Stomach (tissue), 9 donors: ENCODE measurements around the gene RAD54L. TPM values are rescaled to one million over a fixed set of nuclear protein-coding genes. Genes with fewer than 3 reads are reported as not detected.

ENCODE experiments used
- DNase-seq, 2 donors: peaks; one replicate each; pipeline versions ENCODE4 v3.0.0 to v3.0.0-alpha.2; 2013 to 2019
- H3K27ac ChIP-seq, 5 donors: fragments of 200-600 bp in 4 of 5; sonication (generic) in 4 of 5; one replicate each; pipeline ENCODE4 v1.5.1; 2013 to 2019; ENCODE audit warnings: mild to moderate bottlenecking in 1 of 5, moderate library complexity in 1 of 5
- H3K27me3 ChIP-seq, 3 donors: fragments of 200-600 bp; sonication (generic); one replicate each; pipeline ENCODE4 v1.5.1; 2017 to 2019; ENCODE audit warnings: mixed run types in 1 of 3
- H3K36me3 ChIP-seq, 4 donors: fragments of 200-600 bp; sonication (generic); 1 replicate in 3 of 4; 2 replicates in 1 of 4; pipeline ENCODE4 v1.5.1; 2016 to 2019
- H3K4me1 ChIP-seq, 4 donors: fragments of 200-600 bp; sonication (generic); one replicate each; pipeline ENCODE4 v1.5.1; 2016 to 2019
- H3K4me3 ChIP-seq, 4 donors: fragments of 200-600 bp; sonication (generic) in 3 of 4; one replicate each; pipeline ENCODE4 v1.5.1; 2016 to 2019; ENCODE audit warnings: mild to moderate bottlenecking in 1 of 4
- H3K9me3 ChIP-seq, 4 donors: fragments of 200-600 bp; sonication (generic); one replicate each; pipeline ENCODE4 v1.5.1; 2016 to 2019
- CTCF ChIP-seq, 7 experiments: fragments of 450-650 bp in 4 of 7; fragments of 200-600 bp in 3 of 7; sonication (generic) in 3 of 7; IDR thresholded peaks; one replicate each; pipeline ENCODE4 v1.5.1; 2016 to 2019; ENCODE audit warnings: antibody characterized with exemption in 7 of 7, control low read depth in 2 of 7, mild to moderate bottlenecking in 1 of 7
- EP300 ChIP-seq: sonication (generic); formaldehyde crosslinking; IDR thresholded peaks from one replicate; pipeline ENCODE4 v1.6.1; 2017; ENCODE audit warnings: antibody characterized with exemption
- POLR2A ChIP-seq, 4 donors: fragments of 450-650 bp; IDR thresholded peaks; one replicate each; pipeline ENCODE4 v1.6.1; 2016; ENCODE audit warnings: antibody characterized with exemption in 4 of 4, control low read depth in 2 of 4, mild to moderate bottlenecking in 1 of 4, moderate library complexity in 1 of 4
- POLR2AphosphoS5 ChIP-seq, 3 donors: sonication (generic); formaldehyde crosslinking; IDR thresholded peaks; one replicate each; pipeline ENCODE4 v1.6.1; 2016; ENCODE audit warnings: antibody characterized with exemption in 3 of 3
- WGBS, 5 donors: extraction: QIAGEN DNeasy Blood & Tissue Kit in 3 of 5; methylation state at CpG; one replicate each; pipeline versions ENCODE4 v1.1.5 to v1.1.7; 2013 to 2018; 5-methylcytosine and 5-hydroxymethylcytosine counted together
- intact Hi-C: fragments of 100-400 bp; cut with DNase I; formaldehyde crosslinking; loops from one replicate; pipeline ENCODE4 v1.15.1; 2023; ENCODE audit warnings: low total_unique reads
- polyA plus RNA-seq, 3 donors: library from polyadenylated mRNA; stranded (reverse); fragments of 200-250 nt; gene quantifications; one replicate each; pipeline ENCODE4 v1.2.3, GENCODE V29; 2013
- total RNA-seq, 5 donors: library from RNA; depleted of rRNA; stranded (reverse); fragments of >200 nt; gene quantifications; one replicate each; pipeline versions ENCODE4 v1.1.0 to v1.2.3, GENCODE V29; 2014 to 2016
- donor health status: healthy with polysubstance abuse.
- donor health status: Bipolar disorder and iron deficiency.
- donor health status: healthy.

The RAD54L gene
- total and polyA plus RNA-seq, 8 donors, result 0.45 to 99.6 (median 3.5) TPM

GRCh38 chr1:46268578-46268977 lies 21.0 kb downstream of the RAD54L start:
- Histone ChIP-seq H3K36me3 (peaks cover 0 to 31% (median 0%) of the 10 kb centered on the region in 4 donors), H3K9me3 (no peaks in the 10 kb centered on the region), H3K4me3 (no peak overlapping the region), H3K27ac (no peak overlapping the region), H3K27me3 (no peaks in the 10 kb centered on the region), H3K4me1 (no peaks in the 10 kb centered on the region)
- TF ChIP-seq EP300 (no peak), POLR2AphosphoS5 (IDR thresholded peaks at IDR 0.05) (no peak)
- WGBS, 5 donors, result 92 to 100% (median 96%) methylated on average over 1 of the region's 1 CpG
- intact Hi-C loops, result no loop called here
- DNase-seq, result no peak

GRCh38 chr1:46274225-46275029 lies 26.9 kb downstream of the RAD54L start:
- no peaks in the 10 kb centered on the region for H3K4me1 ChIP-seq
- H3K36me3 ChIP-seq, result peaks cover 8 to 33% (median 24%) of the 10 kb centered on the region in 4 donors
- TF ChIP-seq CTCF (IDR thresholded peaks at IDR 0.05) (no peak), EP300 (no peak), POLR2A (IDR thresholded peaks at IDR 0.05) (no peak)
- no peak overlapping the region for H3K27ac ChIP-seq
- intact Hi-C loops, result no loop called here
- no peaks in the 10 kb centered on the region for H3K9me3 ChIP-seq
- 93 to 99% (median 95%) methylated on average over 6 of the region's 6 CpGs for WGBS, 5 donors
- no peak overlapping the region for H3K4me3 ChIP-seq
- no peak for DNase-seq
- no peaks in the 10 kb centered on the region for H3K27me3 ChIP-seq

GRCh38 chr1:46275030-46275337 lies 27.4 kb downstream of the RAD54L start:
- Histone ChIP-seq H3K4me3 (no peak overlapping the region), H3K4me1 (no peaks in the 10 kb centered on the region), H3K9me3 (no peaks in the 10 kb centered on the region), H3K27me3 (no peaks in the 10 kb centered on the region), H3K36me3 (peaks cover 14 to 39% (median 30%) of the 10 kb centered on the region in 4 donors), H3K27ac (no peak overlapping the region)
- intact Hi-C loops, result no loop called here
- DNase-seq, result no peak
- TF ChIP-seq POLR2AphosphoS5 (IDR thresholded peaks at IDR 0.05) (no peak), EP300 (no peak), CTCF (IDR thresholded peaks at IDR 0.05) (no peak), POLR2A (IDR thresholded peaks at IDR 0.05) (no peak)
- WGBS, 5 donors, result 92 to 97% (median 95%) methylated on average over 6 of the region's 6 CpGs

GRCh38 chr1:46277658-46278373 lies 30.3 kb downstream of the RAD54L start:
- TF ChIP-seq POLR2AphosphoS5 (IDR thresholded peaks at IDR 0.05) (no peak), POLR2A (IDR thresholded peaks at IDR 0.05) (no peak), EP300 (no peak), CTCF (IDR thresholded peaks at IDR 0.05) (no peak)
- Histone ChIP-seq H3K4me1 (no peaks in the 10 kb centered on the region), H3K27me3 (no peaks in the 10 kb centered on the region), H3K27ac (no peak overlapping the region), H3K9me3 (no peaks in the 10 kb centered on the region), H3K4me3 (no peak overlapping the region), H3K36me3 (peaks cover 28 to 59% (median 57%) of the 10 kb centered on the region in 4 donors)
- WGBS, 5 donors, result 72 to 87% (median 77%) methylated on average over 14 of the region's 14 CpGs
- intact Hi-C loops, result no loop called here
- DNase-seq, result peak in 1 of 2 donors; percentile 9
